C4-2B (cell line): ENCODE results near the gene DPYSL3.

ENCODE experiments used
- ZFX ChIP-seq: fragments of 450-650 bp; IDR thresholded peaks from 2 replicates; pipeline ENCODE4 v1.6.1; 2017
- TF ChIP-seq, protein P1 (sequence below): fragments of 450-650 bp; conservative IDR thresholded peaks from 2 replicates; pipeline ENCODE4 v1.5.1; 2017; ENCODE audit warnings: mild to moderate bottlenecking

DNA sequence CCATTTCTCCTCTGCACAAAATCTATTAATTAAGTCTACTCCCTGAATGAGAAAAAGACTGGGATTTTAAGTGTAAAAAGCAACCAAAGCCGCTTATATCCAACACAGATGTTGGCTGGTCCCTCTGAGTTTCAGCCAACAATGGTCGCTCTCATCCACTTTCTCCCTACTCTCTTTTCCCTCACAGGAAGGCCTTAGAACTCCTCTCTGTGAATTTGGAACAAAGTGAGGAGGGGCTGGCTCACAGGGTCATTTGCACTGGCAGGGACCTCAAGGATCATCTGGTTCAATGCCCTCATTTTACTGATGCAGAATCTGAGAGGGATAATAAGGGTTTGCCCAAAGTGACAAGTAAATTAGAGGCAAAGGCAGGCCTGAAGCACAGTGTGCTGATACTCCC, 64.0 kb downstream of the DPYSL3 start:
- TF ChIP-seq, protein P1, sequence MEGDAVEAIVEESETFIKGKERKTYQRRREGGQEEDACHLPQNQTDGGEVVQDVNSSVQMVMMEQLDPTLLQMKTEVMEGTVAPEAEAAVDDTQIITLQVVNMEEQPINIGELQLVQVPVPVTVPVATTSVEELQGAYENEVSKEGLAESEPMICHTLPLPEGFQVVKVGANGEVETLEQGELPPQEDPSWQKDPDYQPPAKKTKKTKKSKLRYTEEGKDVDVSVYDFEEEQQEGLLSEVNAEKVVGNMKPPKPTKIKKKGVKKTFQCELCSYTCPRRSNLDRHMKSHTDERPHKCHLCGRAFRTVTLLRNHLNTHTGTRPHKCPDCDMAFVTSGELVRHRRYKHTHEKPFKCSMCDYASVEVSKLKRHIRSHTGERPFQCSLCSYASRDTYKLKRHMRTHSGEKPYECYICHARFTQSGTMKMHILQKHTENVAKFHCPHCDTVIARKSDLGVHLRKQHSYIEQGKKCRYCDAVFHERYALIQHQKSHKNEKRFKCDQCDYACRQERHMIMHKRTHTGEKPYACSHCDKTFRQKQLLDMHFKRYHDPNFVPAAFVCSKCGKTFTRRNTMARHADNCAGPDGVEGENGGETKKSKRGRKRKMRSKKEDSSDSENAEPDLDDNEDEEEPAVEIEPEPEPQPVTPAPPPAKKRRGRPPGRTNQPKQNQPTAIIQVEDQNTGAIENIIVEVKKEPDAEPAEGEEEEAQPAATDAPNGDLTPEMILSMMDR: no peak
- TF ChIP-seq ZFX: no peak
